ENCODE data around the gene NKTR. TPM values are rescaled to one million over a fixed set of nuclear protein-coding genes. Genes with fewer than 3 reads are reported as not detected.
"Not testable (repeated sequence)": the region's sequence is repeated elsewhere in the genome, so short reads cannot be mapped to it uniquely, and the experiment has no call there.

The NKTR gene
- 79.5 and 80.9 TPM in 2 replicates for total RNA-seq

- peak; percentile 100 for DNase-seq
- Mint-ChIP-seq H3K4me1 (peaks cover 30% of the 10 kb centered on the region), H3K27ac (peak within 1 kb of the TSS; percentile 98), H3K27me3 (no peaks in the 10 kb centered on the region), H3K36me3 (ENCODE audit: low read depth) (peaks cover 30% of the 10 kb centered on the region), H3K4me3 (peak within 1 kb of the TSS; percentile 94), H3K9me3 (no peaks in the 10 kb centered on the region)
- intact Hi-C loops (cut with micrococcal nuclease): loop anchor here (1.0 to 5.0 kb wide), 6 partner anchors 10 to 204 kb away; partner anchors contain the start of genes HIGD1A, SS18L2 and VIPR1
Measured at GRCh38 chr3:42600111-42600957, at the start of gene NKTR. Gene NKTR (plus strand): TSS chr3:42600686. CDS start chr3:42601007, 321 bp downstream.

GRCh38 chr3:42552830-42553229 is 47.7 kb upstream of the NKTR start:
- Mint-ChIP-seq H3K4me1 (peaks cover 35% of the 10 kb centered on the region), H3K27me3 (no peaks in the 10 kb centered on the region), H3K36me3 (ENCODE audit: low read depth) (peaks cover 39% of the 10 kb centered on the region), H3K27ac (no peak overlapping the region), H3K4me3 (no peak overlapping the region), H3K9me3 (no peaks in the 10 kb centered on the region)
- intact Hi-C loops (cut with micrococcal nuclease): no loop called here
- no peak for DNase-seq

- peaks cover 50% of the 10 kb centered on the region for H3K36me3 Mint-ChIP-seq (ENCODE audit: low read depth)
- no peaks in the 10 kb centered on the region for H3K9me3 Mint-ChIP-seq
- H3K4me1 Mint-ChIP-seq: peaks cover 32% of the 10 kb centered on the region
- peak; percentile 87 for DNase-seq
- H3K4me3 Mint-ChIP-seq: peak overlapping the region; percentile 73
- H3K27me3 Mint-ChIP-seq: no peaks in the 10 kb centered on the region
- H3K27ac Mint-ChIP-seq: peak overlapping the region; percentile 96
- intact Hi-C loops (cut with micrococcal nuclease): loop anchor here (1.0 to 2.0 kb wide), 2 partner anchors 26 to 45 kb away; partner anchors contain the start of gene NKTR
Measured at GRCh38 chr3:42556089-42556632, 44.3 kb upstream of the NKTR start.

GRCh38 chr3:42556817-42557216 is 43.7 kb upstream of the NKTR start:
- intact Hi-C loops (cut with micrococcal nuclease): loop anchor here (1.0 to 2.0 kb wide), 2 partner anchors 25 to 44 kb away; partner anchors contain the start of gene NKTR
- peaks cover 50% of the 10 kb centered on the region for H3K36me3 Mint-ChIP-seq (ENCODE audit: low read depth)

GRCh38 chr3:42557854-42558253 is 42.6 kb upstream of the NKTR start:
- H3K9me3 Mint-ChIP-seq: no peaks in the 10 kb centered on the region
- peak; percentile 80 for DNase-seq
- intact Hi-C loops (cut with micrococcal nuclease): loop anchor here (2.0 kb wide), 1 partner anchor 43 kb away; the partner anchor contains the start of gene NKTR
- peaks cover 53% of the 10 kb centered on the region for H3K36me3 Mint-ChIP-seq (ENCODE audit: low read depth)
- no peaks in the 10 kb centered on the region for H3K27me3 Mint-ChIP-seq
- H3K4me1 Mint-ChIP-seq: peaks cover 35% of the 10 kb centered on the region
- H3K27ac Mint-ChIP-seq: no peak overlapping the region
- H3K4me3 Mint-ChIP-seq: no peak overlapping the region

More at GRCh38 chr3:42556817-42557216, 43.7 kb upstream of the NKTR start:
- DNase-seq, H3K27me3 Mint-ChIP-seq, H3K9me3 Mint-ChIP-seq: not testable (repeated sequence)
- H3K4me1 Mint-ChIP-seq: peaks cover 32% of the 10 kb centered on the region
- H3K27ac Mint-ChIP-seq: peak overlapping the region; percentile 96
- peak overlapping the region; percentile 73 for H3K4me3 Mint-ChIP-seq

- Mint-ChIP-seq H3K4me1 (peaks cover 15% of the 10 kb centered on the region), H3K27me3 (no peaks in the 10 kb centered on the region), H3K36me3 (ENCODE audit: low read depth) (peaks cover 56% of the 10 kb centered on the region), H3K9me3 (no peaks in the 10 kb centered on the region), H3K4me3 (no peak overlapping the region), H3K27ac (peak overlapping the region; percentile 83)
- no peak for DNase-seq
- intact Hi-C loops (cut with micrococcal nuclease): no loop called here
Measured at GRCh38 chr3:42562047-42562907, 38.2 kb upstream of the NKTR start.

GRCh38 chr3:42569593-42570142 is 30.8 kb upstream of the NKTR start:
- Mint-ChIP-seq H3K4me1 (peaks cover 14% of the 10 kb centered on the region), H3K9me3 (peaks cover 4% of the 10 kb centered on the region), H3K4me3 (no peak overlapping the region), H3K27me3 (no peaks in the 10 kb centered on the region), H3K36me3 (ENCODE audit: low read depth) (peaks cover 55% of the 10 kb centered on the region), H3K27ac (no peak overlapping the region)
- no peak for DNase-seq
- intact Hi-C loops (cut with micrococcal nuclease): no loop called here

GRCh38 chr3:42572278-42572677 is 28.2 kb upstream of the NKTR start:
- Mint-ChIP-seq H3K4me1 (peaks cover 17% of the 10 kb centered on the region), H3K27me3 (no peaks in the 10 kb centered on the region), H3K36me3 (ENCODE audit: low read depth) (peaks cover 58% of the 10 kb centered on the region), H3K27ac (no peak overlapping the region), H3K9me3 (peaks cover 4% of the 10 kb centered on the region), H3K4me3 (no peak overlapping the region)
- peak; percentile 67 for DNase-seq
- intact Hi-C loops (cut with micrococcal nuclease): no loop called here

- Mint-ChIP-seq H3K9me3 (peaks cover 4% of the 10 kb centered on the region), H3K27me3 (no peaks in the 10 kb centered on the region), H3K4me3 (no peak overlapping the region), H3K36me3 (ENCODE audit: low read depth) (peaks cover 60% of the 10 kb centered on the region), H3K27ac (no peak overlapping the region), H3K4me1 (peaks cover 21% of the 10 kb centered on the region)
- no peak for DNase-seq
- intact Hi-C loops (cut with micrococcal nuclease): no loop called here
Measured at GRCh38 chr3:42575137-42575741, 25.2 kb upstream of the NKTR start.

- H3K27me3 Mint-ChIP-seq: no peaks in the 10 kb centered on the region
- peaks cover 47% of the 10 kb centered on the region for H3K36me3 Mint-ChIP-seq (ENCODE audit: low read depth)
- intact Hi-C loops (cut with micrococcal nuclease): no loop called here
- no peak for DNase-seq
- H3K4me3 Mint-ChIP-seq: no peak overlapping the region
- H3K4me1 Mint-ChIP-seq: peaks cover 35% of the 10 kb centered on the region
- peaks cover 4% of the 10 kb centered on the region for H3K9me3 Mint-ChIP-seq
- no peak overlapping the region for H3K27ac Mint-ChIP-seq
Measured at GRCh38 chr3:42578054-42578453, 22.4 kb upstream of the NKTR start.

GRCh38 chr3:42579346-42579745 is 21.1 kb upstream of the NKTR start:
- H3K4me3 Mint-ChIP-seq: peak overlapping the region; percentile 32
- H3K36me3 Mint-ChIP-seq (ENCODE audit: low read depth): peaks cover 36% of the 10 kb centered on the region
- intact Hi-C loops (cut with micrococcal nuclease); H3K27me3 Mint-ChIP-seq; DNase-seq; H3K9me3 Mint-ChIP-seq; H3K27ac Mint-ChIP-seq: not testable (repeated sequence)
- peaks cover 40% of the 10 kb centered on the region for H3K4me1 Mint-ChIP-seq

- intact Hi-C loops (cut with micrococcal nuclease): loop anchor here (5.0 kb wide), 1 partner anchor 1041 kb away; the partner anchor contains the start of gene ANO10
- DNase-seq: no peak
- Mint-ChIP-seq H3K4me3 (peak overlapping the region; percentile 93), H3K4me1 (peaks cover 47% of the 10 kb centered on the region), H3K9me3 (no peaks in the 10 kb centered on the region), H3K36me3 (ENCODE audit: low read depth) (peaks cover 22% of the 10 kb centered on the region), H3K27ac (peak overlapping the region; percentile 30), H3K27me3 (no peaks in the 10 kb centered on the region)
Measured at GRCh38 chr3:42581400-42581708, 19.1 kb upstream of the NKTR start.
